Activated T-cell treated with anti-CD3 and anti-CD28 coated beads for 24 hours (primary cell): Measurements from ENCODE around the gene TNS2.
"Not testable (repeated sequence)": the region's sequence is repeated elsewhere in the genome, so short reads cannot be mapped to it uniquely, and the experiment has no call there.

Source experiments
- DNase-seq: peaks from one replicate; pipeline ENCODE4 v3.0.0-alpha.2; 2020; ENCODE audit warnings: low read depth

TNS2 gene

DNA sequence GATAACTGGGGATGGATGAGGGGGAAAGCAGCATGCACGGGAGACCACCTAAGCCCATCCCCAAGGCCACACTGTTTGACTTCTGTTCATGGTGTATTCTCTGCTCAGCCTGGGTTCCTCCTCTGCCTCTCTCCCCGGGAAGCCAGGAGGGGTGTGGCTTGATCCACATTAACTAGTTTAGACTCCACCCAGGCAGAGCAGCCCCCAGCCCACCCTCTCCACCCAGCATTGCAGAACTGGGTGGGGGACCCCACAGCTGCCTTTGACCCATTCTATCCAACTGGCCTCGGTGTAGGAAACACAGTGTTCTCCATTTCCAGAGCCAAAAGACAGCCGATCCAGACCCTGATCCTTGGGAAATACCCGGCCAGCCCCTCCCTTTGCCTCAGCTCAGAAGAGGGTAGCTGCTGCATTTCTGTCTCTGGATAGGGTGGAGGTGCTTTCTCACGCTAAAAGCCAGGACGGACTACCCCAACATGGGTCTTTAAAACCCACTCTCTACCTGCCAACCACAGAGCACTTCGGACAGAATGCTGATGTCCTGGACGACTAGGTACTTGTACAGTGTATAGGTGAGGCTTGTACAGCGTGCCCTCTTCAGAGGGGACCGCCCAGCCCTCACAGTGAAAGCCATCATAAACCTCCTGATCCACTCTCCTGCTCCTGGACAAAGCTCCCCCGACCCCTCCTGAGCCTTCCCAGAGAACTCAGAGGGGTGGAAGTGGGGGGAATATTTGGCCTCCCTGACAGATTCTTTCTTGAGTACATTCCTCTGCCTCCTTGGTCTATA lies 20.0 kb downstream of the TNS2 start:
- DNase-seq, result no peak

GRCh38 chr12:53070877-53071492 lies 21.1 kb downstream of the TNS2 start:
- no peak for DNase-seq

GRCh38 chr12:53071591-53072551 lies 22.0 kb downstream of the TNS2 start:
- DNase-seq, result no peak

DNA sequence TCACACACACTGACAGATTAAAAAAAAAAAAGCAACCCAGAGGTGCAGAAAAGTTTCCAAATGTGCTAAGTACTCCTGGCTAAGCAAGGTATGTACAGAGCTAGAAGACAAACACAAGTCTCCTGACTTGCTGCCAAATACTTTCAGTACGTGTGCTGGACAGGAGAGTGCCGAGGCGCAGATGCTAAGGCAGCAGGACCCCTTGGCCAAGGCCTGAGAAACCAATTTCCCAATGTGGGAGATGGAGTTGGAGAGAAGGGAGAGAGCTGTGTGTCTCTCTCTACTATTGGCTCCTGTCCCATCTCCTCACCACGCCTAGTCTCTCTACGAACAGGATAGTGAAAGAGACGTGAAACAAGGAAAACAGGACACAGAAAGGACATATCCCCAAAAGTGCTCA lies 24.0 kb downstream of the TNS2 start:
- no peak for DNase-seq

- no peak for DNase-seq
Measured at GRCh38 chr12:53074283-53074998, 24.6 kb downstream of the TNS2 start.

DNA sequence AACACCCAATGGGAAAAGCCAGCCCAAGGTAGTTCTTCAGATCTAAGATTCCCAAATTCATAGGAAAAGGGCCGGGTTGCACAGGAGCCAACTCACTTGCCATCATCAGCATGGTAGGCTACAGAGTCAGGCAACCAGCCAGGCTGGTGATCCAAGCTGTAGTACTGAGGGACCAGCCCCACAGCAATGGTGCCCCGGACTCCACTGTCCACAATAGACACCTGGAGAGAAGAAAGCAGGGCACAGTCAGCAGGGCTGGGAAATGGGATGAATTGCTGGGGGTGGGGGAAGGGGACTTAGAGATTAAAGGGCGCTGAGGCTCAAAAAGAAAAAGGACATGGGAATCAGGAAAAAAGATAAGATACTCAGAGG lies 25.1 kb downstream of the TNS2 start:
- no peak for DNase-seq

DNA sequence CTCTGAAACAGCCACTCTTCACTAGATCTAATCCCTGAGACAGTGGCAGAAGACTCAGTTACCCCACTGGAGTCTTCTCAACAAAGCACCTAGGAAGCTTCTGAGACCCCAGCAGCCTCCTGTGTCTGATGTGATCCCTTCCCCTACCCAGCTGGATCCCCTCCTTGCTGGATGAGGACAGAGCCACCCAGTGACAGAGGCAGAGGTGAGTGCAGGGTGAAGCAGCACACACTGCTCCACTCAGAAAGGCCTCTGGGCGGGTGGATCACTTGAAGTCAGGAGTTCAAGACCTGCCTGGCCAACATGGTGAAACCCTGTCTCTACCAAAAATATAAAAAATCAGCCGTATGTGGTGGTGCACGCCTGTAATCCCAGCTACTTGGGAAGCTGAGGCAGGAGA lies 26.6 kb downstream of the TNS2 start:
- no peak for DNase-seq

- DNase-seq, result no peak
Measured at GRCh38 chr12:53077030-53077429, 27.2 kb downstream of the TNS2 start.

DNA sequence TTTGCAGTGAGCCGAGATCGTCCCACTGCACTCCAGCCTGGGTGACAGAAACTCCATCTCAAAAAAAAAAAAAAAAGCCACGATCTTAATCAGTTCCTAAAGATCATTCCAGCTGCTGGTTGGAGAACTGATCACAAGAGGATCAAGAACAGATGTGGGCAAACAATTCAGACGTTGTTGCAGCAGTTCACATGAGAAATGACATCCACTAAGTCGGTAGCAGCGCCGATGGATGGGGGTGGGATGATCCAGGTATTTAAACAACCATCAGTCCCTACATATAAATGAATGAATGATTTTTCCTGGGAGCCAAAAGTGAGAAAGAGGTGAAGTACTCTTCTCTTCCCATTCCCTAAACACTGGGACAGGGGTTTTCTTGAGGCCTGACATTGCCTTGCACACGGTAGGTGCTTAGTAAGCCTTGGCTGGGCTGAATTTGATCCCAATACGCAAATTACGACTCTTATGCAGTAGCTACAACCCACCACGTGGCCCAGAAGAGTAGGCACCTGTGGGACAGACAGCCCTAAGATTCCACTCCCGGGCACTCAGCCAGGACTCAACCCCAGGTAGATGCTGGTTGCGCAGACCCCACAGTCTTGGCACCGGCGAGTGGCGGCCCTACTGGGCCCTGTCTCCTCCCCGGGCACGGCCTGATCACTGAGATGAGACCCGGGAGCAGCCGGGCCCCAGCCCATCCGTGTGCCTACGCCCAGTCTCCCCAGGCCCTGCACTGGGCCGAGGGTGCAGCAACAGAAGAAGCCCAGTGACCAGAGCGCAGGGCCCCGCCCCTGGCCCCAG lies 28.8 kb downstream of the TNS2 start:
- peak; percentile 27 for DNase-seq

GRCh38 chr12:53079226-53080117 lies 29.6 kb downstream of the TNS2 start, which contains the start of gene SPRYD3:
TSS of gene SPRYD3 (minus strand) at chr12:53079390. CDS start at chr12:53079333, 57 bp downstream.
- peak; percentile 96 for DNase-seq

DNA sequence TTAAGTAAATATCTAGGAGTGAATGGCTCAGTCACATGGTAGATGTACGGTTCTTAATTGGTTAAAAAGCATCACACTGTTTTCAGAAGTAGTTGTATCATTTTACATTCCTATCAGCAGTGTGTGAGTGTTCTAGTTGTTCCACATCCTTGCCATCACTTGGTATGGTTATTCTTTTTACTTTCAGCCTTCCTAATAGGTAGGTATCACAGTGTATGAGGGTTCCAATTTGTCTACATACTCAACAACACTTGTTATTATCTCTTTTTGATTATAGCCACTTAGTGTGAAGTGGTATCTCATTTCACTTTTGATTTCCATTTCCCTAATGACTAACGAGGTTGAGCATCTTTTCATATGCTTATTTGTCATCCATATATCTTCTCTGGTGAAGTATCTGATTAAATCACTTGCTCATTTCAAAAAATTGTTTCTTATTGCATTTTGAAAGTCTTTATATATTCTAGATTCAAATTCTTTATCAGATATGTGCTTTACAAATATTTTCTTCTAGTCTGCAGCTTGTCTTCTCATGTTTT lies 32.8 kb downstream of the TNS2 start:
- no peak for DNase-seq

DNA sequence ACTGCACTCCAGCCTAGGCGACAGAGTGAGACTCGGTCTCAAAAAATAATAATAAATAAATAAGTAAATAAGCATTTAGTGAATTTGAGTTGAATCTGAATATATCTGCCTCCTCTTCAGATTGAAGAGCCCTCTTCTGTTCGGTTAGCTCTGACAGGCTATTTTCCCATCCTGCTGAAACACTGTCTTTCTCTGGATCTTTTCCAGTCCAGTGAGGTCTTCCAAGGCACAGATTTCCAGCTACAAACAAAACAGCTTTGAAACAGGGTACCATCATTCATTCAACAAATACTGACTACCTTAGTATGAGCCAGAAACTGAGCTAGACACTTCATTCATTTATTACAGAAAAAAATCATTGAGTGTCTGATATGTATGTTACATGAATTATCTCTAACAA lies 36.5 kb downstream of the TNS2 start:
- DNase-seq, result no peak

GRCh38 chr12:53090105-53090504 lies 40.2 kb downstream of the TNS2 start:
- no peak for DNase-seq

DNA sequence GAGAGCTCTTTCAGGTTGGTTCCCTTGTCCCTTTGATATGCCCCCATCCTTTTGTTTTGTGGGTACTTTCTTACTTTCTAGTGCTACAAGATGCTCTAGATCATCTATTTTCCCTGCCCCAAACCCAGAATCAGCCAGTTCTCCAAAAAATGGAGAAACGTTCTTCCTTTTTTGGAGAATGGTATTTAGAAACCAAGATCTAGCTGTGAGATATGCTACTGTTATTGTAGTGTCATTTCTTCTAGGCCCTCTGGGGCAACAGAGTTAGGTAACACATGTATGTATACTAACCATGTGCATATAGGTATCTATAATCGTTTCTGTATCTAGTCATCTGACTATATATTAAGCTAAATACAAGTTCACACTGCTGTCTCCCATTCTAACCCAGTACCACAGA lies 40.7 kb downstream of the TNS2 start:
- no peak for DNase-seq

DNA sequence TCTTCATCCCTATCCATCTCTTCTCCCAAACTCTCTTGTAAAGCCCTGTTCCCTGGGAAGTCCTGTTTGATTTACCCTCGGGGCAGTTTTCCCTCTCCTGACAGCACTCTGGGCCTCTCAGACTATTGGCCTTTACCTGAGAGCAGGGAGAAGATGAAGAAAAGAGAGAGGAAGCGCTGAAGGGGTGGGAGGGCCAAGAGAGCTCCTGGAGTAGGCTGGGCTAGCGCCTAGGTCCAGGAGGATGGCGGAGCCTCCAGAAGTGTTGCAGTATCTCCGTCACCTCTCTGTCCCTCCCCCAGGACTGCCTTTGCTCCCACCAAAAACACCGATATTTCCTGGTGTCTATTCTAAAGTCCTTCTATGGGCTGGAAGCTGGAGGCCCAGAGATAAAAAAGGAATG lies 41.9 kb downstream of the TNS2 start:
- no peak for DNase-seq

GRCh38 chr12:53093777-53094393 lies 44.0 kb downstream of the TNS2 start:
- no peak for DNase-seq

GRCh38 chr12:53094394-53094787 lies 44.5 kb downstream of the TNS2 start:
- DNase-seq, result no peak

DNA sequence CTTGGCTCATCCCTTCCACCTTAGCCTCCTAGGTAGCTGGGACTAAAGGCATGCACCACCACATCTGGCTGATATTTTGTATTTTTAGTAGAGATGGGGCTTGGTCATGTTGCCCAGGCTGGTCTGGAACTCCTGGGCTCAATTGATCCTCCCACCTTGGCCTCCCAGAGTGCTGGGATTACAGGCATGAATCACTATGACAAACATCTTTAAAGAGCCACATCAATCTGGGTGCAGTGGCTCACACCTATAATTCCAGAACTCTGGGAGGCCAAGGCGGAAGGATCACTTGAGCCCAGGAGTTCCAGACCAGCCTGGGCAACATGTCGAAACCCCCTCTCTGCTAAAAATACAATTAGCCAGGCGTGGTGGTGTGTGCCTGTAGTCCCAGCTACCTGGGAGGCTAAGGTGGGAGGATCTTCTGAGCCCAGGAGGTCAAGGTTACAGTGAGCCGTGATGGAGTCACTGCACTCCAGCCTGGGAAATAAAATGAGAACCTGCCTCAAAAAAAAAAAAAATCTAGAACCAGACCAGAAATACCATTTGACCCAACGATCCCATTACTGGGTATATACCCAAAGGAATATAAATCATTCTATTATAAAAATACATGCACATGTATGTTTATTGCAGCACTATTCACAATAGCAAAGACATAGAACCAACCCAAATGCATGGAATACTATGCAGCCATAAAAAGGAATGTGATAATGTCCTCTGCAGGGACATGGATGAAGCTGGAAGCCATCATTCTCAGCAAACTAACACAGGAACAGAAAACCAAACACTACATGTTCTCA lies 45.1 kb downstream of the TNS2 start:
- DNase-seq, result not testable (repeated sequence)

DNA sequence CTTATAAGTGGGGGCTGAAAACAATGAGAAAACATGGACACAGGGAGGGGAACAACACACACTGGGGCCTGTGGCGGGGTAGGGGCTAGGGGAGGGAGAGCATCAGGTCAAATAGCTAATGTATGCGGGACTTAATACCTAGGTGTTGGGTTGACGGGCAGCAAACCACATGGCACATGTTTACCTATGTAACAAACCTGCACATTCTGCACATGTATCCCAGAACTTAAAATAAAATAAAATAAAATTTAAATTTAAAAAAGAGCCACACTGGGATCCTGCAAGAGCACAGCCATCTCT lies 45.7 kb downstream of the TNS2 start:
- not testable (repeated sequence) for DNase-seq
